Measurements from ENCODE around the gene PGAP2. TPM values are rescaled to one million over a fixed set of nuclear protein-coding genes. Genes with fewer than 3 reads are reported as not detected.
"Not testable (repeated sequence)": the region's sequence is repeated elsewhere in the genome, so short reads cannot be mapped to it uniquely, and the experiment has no call there.

PGAP2 gene
- total RNA-seq, 4 donors from 2014 or later, result 8.1 to 15.1 (median 10.8) TPM

GRCh38 chr11:3775736-3776406 is 32.5 kb upstream of the PGAP2 start:
- Histone ChIP-seq H3K9me3 (no peaks in the 10 kb centered on the region), H3K4me3 (no peak overlapping the region), H3K27ac (no peak overlapping the region), H3K4me1 (no peaks in the 10 kb centered on the region), H3K36me3 (peaks cover 0 to 96% (median 20%) of the 10 kb centered on the region in 3 donors), H3K27me3 (no peaks in the 10 kb centered on the region)
- WGBS, 2 donors, result 74 to 78% methylated on average over 7 of the region's 7 CpGs
- DNase-seq (ENCODE audit: low spot score in 2 of 2), result no peak
- no peak for TF ChIP-seq EP300 (IDR thresholded peaks at IDR 0.05)
- no peak for TF ChIP-seq POLR2A (IDR thresholded peaks at IDR 0.05)
- no peak for TF ChIP-seq CTCF (IDR thresholded peaks at IDR 0.05)

GRCh38 chr11:3781423-3781822 is 26.9 kb upstream of the PGAP2 start:
- Histone ChIP-seq H3K27ac (peak overlapping the region in 1 of 4 donors; percentile 3), H3K27me3 (no peaks in the 10 kb centered on the region), H3K9me3 (no peaks in the 10 kb centered on the region), H3K4me3 (no peak overlapping the region), H3K4me1 (peaks cover 0 to 36% (median 2%) of the 10 kb centered on the region in 4 donors), H3K36me3 (peaks cover 0 to 46% (median 9%) of the 10 kb centered on the region in 3 donors)
- WGBS, 2 donors, result 17 to 18% methylated on average over 2 of the region's 2 CpGs
- DNase-seq (ENCODE audit: low spot score in 2 of 2), result no peak
- TF ChIP-seq CTCF (IDR thresholded peaks at IDR 0.05), result no peak
- TF ChIP-seq EP300 (IDR thresholded peaks at IDR 0.05), result no peak
- no peak for TF ChIP-seq POLR2A (IDR thresholded peaks at IDR 0.05)

- H3K27me3 ChIP-seq, result no peaks in the 10 kb centered on the region
- H3K36me3 ChIP-seq, result peaks cover 0 to 34% (median 9%) of the 10 kb centered on the region in 3 donors
- no peak overlapping the region for H3K27ac ChIP-seq
- H3K4me3 ChIP-seq, result no peak overlapping the region
- H3K4me1 ChIP-seq, result peaks cover 0 to 51% (median 5%) of the 10 kb centered on the region in 4 donors
- no peak for TF ChIP-seq POLR2A (IDR thresholded peaks at IDR 0.05)
- no peak for TF ChIP-seq EP300 (IDR thresholded peaks at IDR 0.05)
- TF ChIP-seq CTCF (IDR thresholded peaks at IDR 0.05), result no peak
- no peaks in the 10 kb centered on the region for H3K9me3 ChIP-seq
- 90 to 93% methylated on average over 5 of the region's 5 CpGs for WGBS, 2 donors
- no peak for DNase-seq (ENCODE audit: low spot score in 2 of 2)
Observed at GRCh38 chr11:3782963-3783362, 25.4 kb upstream of the PGAP2 start.

GRCh38 chr11:3783611-3784010 is 24.7 kb upstream of the PGAP2 start:
- Histone ChIP-seq H3K36me3 (peaks cover 0 to 27% (median 3%) of the 10 kb centered on the region in 3 donors), H3K4me1 (peaks cover 0 to 57% (median 5%) of the 10 kb centered on the region in 4 donors), H3K27ac (no peak overlapping the region), H3K27me3 (no peaks in the 10 kb centered on the region), H3K4me3 (no peak overlapping the region), H3K9me3 (no peaks in the 10 kb centered on the region)
- DNase-seq (ENCODE audit: low spot score in 2 of 2), result no peak
- 75 to 82% methylated on average over 4 of the region's 4 CpGs for WGBS, 2 donors
- TF ChIP-seq CTCF (IDR thresholded peaks at IDR 0.05) (no peak), POLR2A (IDR thresholded peaks at IDR 0.05) (no peak), EP300 (IDR thresholded peaks at IDR 0.05) (no peak)

GRCh38 chr11:3786781-3787428 is 21.5 kb upstream of the PGAP2 start:
- no peaks in the 10 kb centered on the region for H3K9me3 ChIP-seq
- no peak for DNase-seq (ENCODE audit: low spot score in 2 of 2)
- TF ChIP-seq POLR2A (IDR thresholded peaks at IDR 0.05) (no peak), EP300 (IDR thresholded peaks at IDR 0.05) (no peak), CTCF (IDR thresholded peaks at IDR 0.05) (no peak)
- H3K36me3 ChIP-seq, result peaks cover 0 to 16% (median 0%) of the 10 kb centered on the region in 3 donors
- WGBS, 2 donors, result 56 to 57% methylated on average over 8 of the region's 8 CpGs
- no peaks in the 10 kb centered on the region for H3K27me3 ChIP-seq
- H3K27ac ChIP-seq, result no peak overlapping the region
- H3K4me3 ChIP-seq, result no peak overlapping the region
- peaks cover 0 to 66% (median 5%) of the 10 kb centered on the region in 4 donors for H3K4me1 ChIP-seq

- not testable (repeated sequence) for DNase-seq (ENCODE audit: low spot score in 2 of 2); H3K9me3 ChIP-seq; H3K27ac ChIP-seq; H3K27me3 ChIP-seq; H3K4me3 ChIP-seq
- H3K4me1 ChIP-seq, result peaks cover 0 to 45% (median 15%) of the 10 kb centered on the region in 4 donors
- H3K36me3 ChIP-seq, result peaks cover 0 to 38% (median 7%) of the 10 kb centered on the region in 3 donors
- WGBS, 2 donors, result 95 to 97% methylated on average over 10 of the region's 10 CpGs
Observed at GRCh38 chr11:3794387-3794786, 14.0 kb upstream of the PGAP2 start.
